Heart left ventricle (tissue), 13 donors: ENCODE results near the gene SLIT3.

ENCODE experiments used
- CTCF ChIP-seq, 12 donors: fragments of 200-600 bp; sonication (generic) in 4 of 12; IDR thresholded peaks; one replicate each; pipeline versions ENCODE4 v1.5.0 to v1.8.0; 2018 to 2022; ENCODE audit warnings: antibody characterized with exemption in 12 of 12, mild to moderate bottlenecking in 5 of 12
- POLR2A ChIP-seq, 2 donors: fragments of 450-650 bp; IDR thresholded peaks; one replicate each; pipeline ENCODE4 v1.6.1; 2017; ENCODE audit warnings: antibody characterized with exemption in 2 of 2, mild to moderate bottlenecking in 2 of 2, moderate library complexity in 2 of 2
- donor health status: ischemic (EF 13 %, LVEDD 7.1; RV severe dilation, severe dysfunction).
- donor health status: DM: no; HTN: yes; CAD: no.
- donor health status: DM: no; HTN: no; CAD: no.
- donor health status: ischemic (EF 25% LVEDD 6.9; RV normal size, moderate dysfunction).
- donor health status: ischemic (EF 25% LVEDD 5.7; RV mildly dilated, moderate dysfunction).
- donor health status: ischemic (EF 35%, LVEDD 5.7; RV mildly dilated, moderate dysfunction).
- donor health status: nonischemic (EF 11% LVEDD 7.7; RV severe dilation, severe dysfunction).
- donor health status: DM: yes; HTN: yes; CAD: no.
- donor health status: PGD.
- donor health status: ischemic (EF 29% LVEDD 5.4; RV normal size, mild dysfunction).
- donor health status: nonischemic (EF 23%, LVEDD 6.1; RV moderate dilation, normal function).

- TF ChIP-seq CTCF (IDR thresholded peaks at IDR 0.05) = no peak
- TF ChIP-seq POLR2A (IDR thresholded peaks at IDR 0.05) = no peak
Observed at GRCh38 chr5:169062690-169063089, 238.2 kb downstream of the SLIT3 start.
